Erythroblast (primary cell): ENCODE data around the gene TMEM234.
A peak's percentile ranks its signal among the peaks of the same experiment; 100 is the strongest.

Source experiments
- DNase-seq, 2 experiments: peaks; one replicate each; lab custom pipeline; 2025; lab: John Stamatoyannopoulos, UW
- GATA1 ChIP-seq: IDR thresholded peaks from 2 replicates; pipeline ENCODE4 v1.6.1; 2011; ENCODE audit warnings: low read depth, mild to moderate bottlenecking, control low read depth, low read length, moderate library complexity
- POLR2A ChIP-seq: IDR thresholded peaks from 2 replicates; pipeline ENCODE4 v1.6.1; 2011; ENCODE audit warnings: mild to moderate bottlenecking, low read length

TMEM234 gene

DNA sequence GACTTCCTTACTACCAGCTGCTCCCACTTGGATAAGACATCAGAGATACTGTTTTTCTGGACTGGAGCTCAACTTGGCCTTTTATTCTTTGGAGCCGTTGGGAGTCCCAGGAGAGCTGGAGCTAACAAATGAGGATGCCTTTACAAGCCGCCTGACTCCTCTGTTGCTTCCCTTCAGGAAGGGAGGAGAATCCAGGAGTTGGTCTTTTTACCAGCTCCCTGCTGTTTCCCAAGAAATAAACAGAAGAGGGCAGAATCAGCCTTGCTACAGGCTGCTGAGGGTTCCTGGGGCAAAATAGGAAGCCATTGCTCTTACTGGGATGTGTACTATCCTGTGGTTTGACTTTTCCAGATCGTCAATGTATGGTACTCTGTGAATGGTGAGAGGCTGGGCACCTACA is 1.5 kb upstream of the TMEM234 start:
- no peak for DNase-seq
- no peak for TF ChIP-seq GATA1
- TF ChIP-seq POLR2A: no peak

DNA sequence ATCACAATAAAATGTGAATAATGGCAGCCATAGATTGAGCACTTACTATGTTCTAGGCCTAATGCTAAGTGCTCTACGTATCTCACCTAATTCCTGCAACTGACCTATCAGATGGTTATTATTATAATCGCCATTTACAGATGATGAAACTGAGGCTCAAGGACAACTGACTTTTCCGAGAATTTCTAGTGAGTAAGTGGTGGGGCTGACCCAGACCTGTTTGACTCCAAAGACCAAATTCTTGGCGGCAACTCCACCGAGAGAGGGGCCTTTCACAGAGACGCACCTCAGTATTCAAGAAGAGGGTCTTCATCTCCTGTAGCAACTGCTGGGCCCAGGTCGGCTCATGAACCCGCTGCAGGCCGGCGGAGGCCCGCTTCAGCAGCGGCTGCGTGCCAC is 573 bp downstream of the TMEM234 start:
- TF ChIP-seq POLR2A: no peak
- TF ChIP-seq GATA1: no peak
- DNase-seq: no peak

DNA sequence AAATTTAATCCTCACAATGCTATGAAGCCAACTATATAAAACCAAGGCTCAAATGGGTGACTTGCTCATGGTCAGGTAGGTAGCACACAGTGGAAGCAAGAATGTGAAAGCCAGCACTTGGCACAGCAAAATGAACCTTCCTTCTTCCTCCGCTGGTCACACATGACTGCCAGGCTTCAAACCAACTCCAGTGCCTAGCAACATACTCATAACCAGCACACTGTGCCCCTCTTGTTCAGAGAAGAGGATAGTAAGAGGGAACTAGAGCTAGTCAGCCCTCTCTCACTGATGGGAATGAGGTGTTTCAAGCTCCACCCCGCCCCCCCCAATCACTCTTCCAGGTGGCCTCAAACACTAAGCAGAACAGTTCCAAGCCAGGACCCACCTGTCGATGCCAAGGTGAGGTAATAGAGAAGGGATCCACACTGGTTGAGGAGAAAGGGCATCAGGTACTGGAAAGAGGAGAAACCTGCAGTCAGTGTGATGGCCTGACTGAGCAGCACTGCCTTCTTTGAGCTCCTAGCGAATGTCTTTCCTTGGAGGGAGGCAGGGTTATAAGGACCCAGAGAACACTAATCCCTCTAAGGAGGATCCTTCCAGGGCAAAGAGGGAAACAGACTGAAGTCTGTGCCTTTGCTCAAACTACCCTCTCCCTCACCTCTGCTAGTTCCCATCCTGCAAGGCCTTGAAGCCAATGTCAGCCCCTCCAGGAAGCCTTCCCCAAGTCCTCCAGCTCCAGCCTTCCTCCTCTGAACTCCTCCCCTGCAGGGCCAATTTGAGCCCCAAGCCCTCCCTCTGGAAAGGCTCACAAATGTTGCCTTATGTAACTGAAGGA is 1.2 kb downstream of the TMEM234 start:
- DNase-seq: no peak
- TF ChIP-seq POLR2A (no peak), GATA1 (no peak)

DNA sequence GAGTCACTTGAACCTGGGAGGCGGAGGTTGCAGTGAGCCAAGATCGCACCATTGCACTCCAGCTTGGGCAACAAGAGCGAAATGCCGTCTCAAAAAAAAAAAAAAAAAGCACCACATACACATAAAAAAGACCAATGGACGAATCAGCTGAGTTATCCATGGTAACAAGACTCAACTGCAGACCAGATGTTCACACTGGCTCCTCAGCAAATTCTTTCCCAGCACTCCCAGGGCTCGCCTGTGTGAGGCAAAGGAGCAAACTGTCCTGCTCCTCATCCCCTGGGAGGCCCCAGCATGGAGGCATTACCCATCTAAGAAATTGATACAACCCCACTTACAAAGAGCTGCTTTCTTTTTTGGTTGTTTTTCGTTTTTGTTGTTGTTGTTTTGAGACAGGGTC is 3.1 kb downstream of the TMEM234 start:
- no peak for DNase-seq
- TF ChIP-seq POLR2A (no peak), GATA1 (no peak)

DNA sequence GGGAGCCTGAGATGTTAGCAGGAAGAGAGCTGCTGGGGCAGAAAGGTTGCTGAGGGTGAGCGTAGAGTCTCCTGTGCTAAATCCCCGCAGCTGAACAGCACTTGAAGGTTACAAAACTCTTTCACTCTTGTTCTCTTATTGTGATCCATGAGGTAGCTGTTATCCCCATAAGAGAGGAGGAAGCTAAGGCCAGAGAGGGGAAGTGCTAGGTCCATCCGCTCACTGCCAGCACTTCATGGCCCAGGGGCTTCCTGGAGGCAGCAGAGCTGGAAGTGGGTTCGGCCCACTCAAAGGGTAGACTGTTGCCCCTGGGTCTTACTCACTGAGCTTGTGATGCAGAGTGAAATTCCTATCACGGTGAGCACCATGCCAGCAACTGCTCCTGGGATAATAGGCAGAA is 5.6 kb downstream of the TMEM234 start:
- no peak for DNase-seq
- TF ChIP-seq POLR2A (no peak), GATA1 (no peak)

GRCh38 chr1:32215629-32216480 is 6.3 kb downstream of the TMEM234 start:
- TF ChIP-seq POLR2A: no peak
- no peak for TF ChIP-seq GATA1
- peak; percentile 62 to 73 for DNase-seq

- peak; percentile 78 to 85 for DNase-seq
- TF ChIP-seq GATA1: no peak
- peak; percentile 37 for TF ChIP-seq POLR2A
Observed at GRCh38 chr1:32208891-32209328, 13.2 kb downstream of the TMEM234 start, which contains the start of gene DCDC2B. DCDC2B (plus strand) TSS chr1:32209089; CDS start chr1:32209094, 5 bp downstream.

DNA sequence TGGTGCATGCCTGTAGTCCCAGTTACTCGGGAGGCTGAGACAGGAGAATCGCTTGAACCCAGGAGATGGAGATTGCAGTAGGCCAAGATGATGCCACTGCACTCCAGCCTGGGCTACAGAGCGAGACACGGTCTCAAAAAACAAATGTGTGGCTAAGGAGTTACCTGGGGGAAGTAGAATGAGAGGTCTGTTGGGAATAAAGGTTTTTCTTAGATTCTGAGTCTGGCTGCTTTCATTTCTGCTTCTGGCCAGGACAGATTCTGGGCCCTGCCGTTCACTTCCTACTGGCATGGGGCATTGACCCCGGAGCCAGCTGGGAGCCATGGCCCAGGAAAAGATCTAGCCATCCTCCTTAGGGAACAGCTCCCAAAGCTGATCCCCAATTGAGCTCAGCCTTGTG is 13.7 kb downstream of the TMEM234 start:
- DNase-seq: no peak
- no peak for TF ChIP-seq POLR2A
- TF ChIP-seq GATA1: no peak

DNA sequence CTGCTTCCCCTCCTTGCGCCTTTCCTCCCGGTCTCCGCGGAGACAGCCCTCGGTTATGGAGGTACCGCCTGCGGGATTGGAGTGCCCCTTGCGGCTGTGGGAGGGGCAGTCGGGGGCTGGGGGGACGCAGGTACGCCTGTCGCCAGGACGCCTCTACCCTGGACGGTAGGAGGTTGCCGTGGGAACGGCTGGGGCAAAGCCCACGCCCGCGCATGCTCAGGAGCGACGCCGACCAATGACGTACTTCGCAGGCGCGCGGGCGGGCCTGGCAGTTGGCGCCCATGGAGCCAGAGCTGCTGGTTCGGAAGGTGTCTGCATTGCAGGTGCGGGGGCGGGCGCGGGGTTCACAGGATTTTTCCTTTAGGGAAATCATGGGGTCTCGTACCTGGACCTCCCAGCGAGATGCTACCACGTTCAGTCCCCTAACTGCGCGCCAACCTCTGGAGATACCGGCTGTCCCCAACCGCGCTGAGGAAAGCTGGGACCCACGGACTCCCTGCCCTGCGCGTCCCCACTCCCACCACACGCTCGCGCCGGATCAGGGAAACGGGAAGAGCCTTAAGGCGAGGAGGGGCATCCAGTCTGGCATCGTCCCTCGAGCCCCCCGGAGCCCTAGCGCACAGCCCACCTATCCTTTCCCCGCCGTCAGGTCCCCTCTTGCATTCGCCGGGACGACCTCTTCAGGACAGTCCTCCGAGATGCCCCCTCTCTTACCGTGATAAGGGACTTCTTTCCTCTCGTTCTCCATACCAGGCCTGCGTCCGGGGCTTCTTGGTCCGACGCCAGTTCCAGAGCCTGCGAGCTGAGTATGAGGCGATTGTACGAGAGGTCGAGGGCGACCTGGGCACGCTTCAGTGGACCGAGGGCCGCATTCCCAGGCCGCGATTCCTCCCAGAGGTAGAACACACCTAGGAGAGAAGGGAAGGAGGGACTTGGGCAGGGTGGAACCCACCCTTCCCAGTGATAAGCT is 16.5 kb downstream of the TMEM234 start, which contains the start of gene IQCC:
Gene IQCC (plus strand): TSS at position 271 of the 970 bp plus-strand sequence. CDS start 11 bp downstream, at position 282.
- no peak for TF ChIP-seq GATA1
- peak; percentile 90 for TF ChIP-seq POLR2A
- DNase-seq: peak; percentile 91 to 94

- TF ChIP-seq POLR2A (no peak), GATA1 (no peak)
- DNase-seq: no peak
Observed at GRCh38 chr1:32204943-32205361, 17.2 kb downstream of the TMEM234 start.

GRCh38 chr1:32201011-32201855 is 20.9 kb downstream of the TMEM234 start:
- TF ChIP-seq GATA1 (no peak), POLR2A (peak; percentile 74)
- DNase-seq: peak; percentile 81 to 85

DNA sequence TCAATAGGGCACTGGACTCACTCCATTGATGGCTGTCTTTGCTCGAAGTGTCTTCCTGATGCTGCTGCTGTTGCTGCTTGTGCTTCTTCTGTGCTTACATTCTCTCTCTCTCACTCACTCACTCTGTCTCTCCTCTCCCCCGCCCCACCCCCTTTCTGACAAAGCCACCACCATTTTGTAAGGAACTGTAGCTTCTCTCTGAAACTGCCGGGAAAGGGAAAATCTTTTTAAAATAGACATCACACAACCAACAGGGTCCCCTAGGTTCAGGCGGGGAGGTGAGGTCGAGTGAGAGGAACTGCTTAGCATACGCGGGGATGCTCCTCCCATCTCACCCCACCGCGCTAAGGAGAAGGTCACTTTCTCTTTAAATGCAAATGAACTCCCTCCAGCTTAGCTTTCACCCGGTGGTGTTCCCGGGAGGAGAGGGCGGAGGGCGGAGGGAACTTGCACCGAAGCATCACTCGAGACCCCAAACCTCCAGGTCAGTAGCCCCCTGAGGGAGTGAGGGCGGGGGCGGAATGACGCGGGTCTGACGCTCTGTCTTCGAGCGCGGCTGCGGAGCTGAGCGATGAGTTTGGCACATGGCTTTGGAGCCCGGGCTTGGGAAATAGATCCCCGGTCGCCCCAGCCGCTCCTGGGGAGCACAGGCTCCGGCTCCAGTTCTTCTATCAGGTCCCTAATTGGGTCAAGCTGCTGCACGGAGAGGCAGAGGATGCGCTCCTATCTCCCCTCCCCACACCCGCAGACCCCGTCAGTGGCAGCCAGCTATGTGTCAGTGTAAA is 21.7 kb downstream of the TMEM234 start, which contains the start of gene CCDC28B:
Gene CCDC28B (plus strand): TSS at position 370 of the 785 bp plus-strand sequence. CDS start 1,341 bp downstream, outside the sequence.
- no peak for TF ChIP-seq GATA1
- TF ChIP-seq POLR2A: peak; percentile 11
- peak; percentile 64 to 67 for DNase-seq
